Lower leg skin (tissue), 3 donors: ENCODE measurements around the gene MRPL10.

Experiments used
- POLR2A ChIP-seq, 2 donors: fragments of 450-650 bp; IDR thresholded peaks; one replicate each; pipeline ENCODE4 v1.6.1; 2016 to 2017; ENCODE audit warnings: antibody characterized with exemption in 2 of 2, mild to moderate bottlenecking in 1 of 2, moderate library complexity in 1 of 2
- TF ChIP-seq, protein P1 (sequence below), 3 donors: fragments of 450-650 bp; IDR thresholded peaks; one replicate each; pipeline ENCODE4 v1.5.1; 2016; ENCODE audit warnings: antibody characterized with exemption in 3 of 3, mild to moderate bottlenecking in 3 of 3, moderate library complexity in 2 of 3

GRCh38 chr17:47792457-47792856 is 38.9 kb downstream of the MRPL10 start:
- TF ChIP-seq, protein P1, sequence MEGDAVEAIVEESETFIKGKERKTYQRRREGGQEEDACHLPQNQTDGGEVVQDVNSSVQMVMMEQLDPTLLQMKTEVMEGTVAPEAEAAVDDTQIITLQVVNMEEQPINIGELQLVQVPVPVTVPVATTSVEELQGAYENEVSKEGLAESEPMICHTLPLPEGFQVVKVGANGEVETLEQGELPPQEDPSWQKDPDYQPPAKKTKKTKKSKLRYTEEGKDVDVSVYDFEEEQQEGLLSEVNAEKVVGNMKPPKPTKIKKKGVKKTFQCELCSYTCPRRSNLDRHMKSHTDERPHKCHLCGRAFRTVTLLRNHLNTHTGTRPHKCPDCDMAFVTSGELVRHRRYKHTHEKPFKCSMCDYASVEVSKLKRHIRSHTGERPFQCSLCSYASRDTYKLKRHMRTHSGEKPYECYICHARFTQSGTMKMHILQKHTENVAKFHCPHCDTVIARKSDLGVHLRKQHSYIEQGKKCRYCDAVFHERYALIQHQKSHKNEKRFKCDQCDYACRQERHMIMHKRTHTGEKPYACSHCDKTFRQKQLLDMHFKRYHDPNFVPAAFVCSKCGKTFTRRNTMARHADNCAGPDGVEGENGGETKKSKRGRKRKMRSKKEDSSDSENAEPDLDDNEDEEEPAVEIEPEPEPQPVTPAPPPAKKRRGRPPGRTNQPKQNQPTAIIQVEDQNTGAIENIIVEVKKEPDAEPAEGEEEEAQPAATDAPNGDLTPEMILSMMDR (IDR thresholded peaks at IDR 0.05) = no peak
- no peak for TF ChIP-seq POLR2A (IDR thresholded peaks at IDR 0.05)
